ENCODE results near the gene FZD7.

DNA sequence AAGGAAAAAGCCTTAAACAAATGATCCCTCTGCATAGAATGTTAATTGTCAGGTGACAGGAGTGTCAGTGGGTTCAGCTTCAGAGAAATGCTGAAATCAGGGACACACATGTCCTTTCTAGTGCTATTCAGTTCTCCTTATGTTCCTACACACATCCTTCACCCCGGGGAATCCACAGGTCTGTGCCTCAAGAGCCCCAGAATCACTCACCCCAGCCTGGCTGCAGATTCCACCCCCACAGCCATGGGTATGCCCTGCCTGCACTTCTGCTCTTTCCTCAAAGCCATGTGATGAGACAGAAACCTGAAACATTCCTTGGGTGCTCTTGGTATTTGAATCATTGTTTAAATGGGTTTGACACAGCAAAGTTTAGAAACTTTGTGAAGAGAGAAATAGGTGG is 27.4 kb upstream of the FZD7 start:
- TF ChIP-seq, protein P1, sequence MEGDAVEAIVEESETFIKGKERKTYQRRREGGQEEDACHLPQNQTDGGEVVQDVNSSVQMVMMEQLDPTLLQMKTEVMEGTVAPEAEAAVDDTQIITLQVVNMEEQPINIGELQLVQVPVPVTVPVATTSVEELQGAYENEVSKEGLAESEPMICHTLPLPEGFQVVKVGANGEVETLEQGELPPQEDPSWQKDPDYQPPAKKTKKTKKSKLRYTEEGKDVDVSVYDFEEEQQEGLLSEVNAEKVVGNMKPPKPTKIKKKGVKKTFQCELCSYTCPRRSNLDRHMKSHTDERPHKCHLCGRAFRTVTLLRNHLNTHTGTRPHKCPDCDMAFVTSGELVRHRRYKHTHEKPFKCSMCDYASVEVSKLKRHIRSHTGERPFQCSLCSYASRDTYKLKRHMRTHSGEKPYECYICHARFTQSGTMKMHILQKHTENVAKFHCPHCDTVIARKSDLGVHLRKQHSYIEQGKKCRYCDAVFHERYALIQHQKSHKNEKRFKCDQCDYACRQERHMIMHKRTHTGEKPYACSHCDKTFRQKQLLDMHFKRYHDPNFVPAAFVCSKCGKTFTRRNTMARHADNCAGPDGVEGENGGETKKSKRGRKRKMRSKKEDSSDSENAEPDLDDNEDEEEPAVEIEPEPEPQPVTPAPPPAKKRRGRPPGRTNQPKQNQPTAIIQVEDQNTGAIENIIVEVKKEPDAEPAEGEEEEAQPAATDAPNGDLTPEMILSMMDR (IDR thresholded peaks at IDR 0.05 in 4 of 5, conservative IDR thresholded peaks at IDR 0.05 in 1 of 5): no peak
- no peak for TF ChIP-seq POLR2A (IDR thresholded peaks at IDR 0.05)

Measured in gastrocnemius medialis (tissue), 4 donors.